ENCODE measurements around the gene TMEM94.

Gene TMEM94

GRCh38 chr17:75456039-75456416, 407 bp upstream of the TMEM94 start:
- Histone ChIP-seq H3K4me1 (peaks cover 5% of the 10 kb centered on the region), H3K36me3 (no peaks in the 10 kb centered on the region; the same call in 1 of the 2 replicates), H3K27me3 (no peaks in the 10 kb centered on the region), H3K4me3 (ENCODE audit: low read depth, low read length) (peak overlapping the region; percentile 95), H3K9me3 (no peaks in the 10 kb centered on the region)
- no peak for DNase-seq
- TF ChIP-seq, protein P1, sequence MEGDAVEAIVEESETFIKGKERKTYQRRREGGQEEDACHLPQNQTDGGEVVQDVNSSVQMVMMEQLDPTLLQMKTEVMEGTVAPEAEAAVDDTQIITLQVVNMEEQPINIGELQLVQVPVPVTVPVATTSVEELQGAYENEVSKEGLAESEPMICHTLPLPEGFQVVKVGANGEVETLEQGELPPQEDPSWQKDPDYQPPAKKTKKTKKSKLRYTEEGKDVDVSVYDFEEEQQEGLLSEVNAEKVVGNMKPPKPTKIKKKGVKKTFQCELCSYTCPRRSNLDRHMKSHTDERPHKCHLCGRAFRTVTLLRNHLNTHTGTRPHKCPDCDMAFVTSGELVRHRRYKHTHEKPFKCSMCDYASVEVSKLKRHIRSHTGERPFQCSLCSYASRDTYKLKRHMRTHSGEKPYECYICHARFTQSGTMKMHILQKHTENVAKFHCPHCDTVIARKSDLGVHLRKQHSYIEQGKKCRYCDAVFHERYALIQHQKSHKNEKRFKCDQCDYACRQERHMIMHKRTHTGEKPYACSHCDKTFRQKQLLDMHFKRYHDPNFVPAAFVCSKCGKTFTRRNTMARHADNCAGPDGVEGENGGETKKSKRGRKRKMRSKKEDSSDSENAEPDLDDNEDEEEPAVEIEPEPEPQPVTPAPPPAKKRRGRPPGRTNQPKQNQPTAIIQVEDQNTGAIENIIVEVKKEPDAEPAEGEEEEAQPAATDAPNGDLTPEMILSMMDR (IDR thresholded peaks at IDR 0.05; ENCODE audit: low read depth, low read length) = no peak

- Histone ChIP-seq H3K36me3 (no peaks in the 10 kb centered on the region; the same call in 1 of the 2 replicates), H3K4me3 (ENCODE audit: low read depth, low read length) (peak overlapping the region; percentile 95), H3K9me3 (no peaks in the 10 kb centered on the region), H3K27me3 (no peaks in the 10 kb centered on the region), H3K4me1 (peaks cover 5% of the 10 kb centered on the region)
- TF ChIP-seq, protein P1 (IDR thresholded peaks at IDR 0.05; ENCODE audit: low read depth, low read length) = no peak
- DNase-seq = peak; percentile 76
Observed at GRCh38 chr17:75457047-75457654, 716 bp downstream of the TMEM94 start.

DNA sequence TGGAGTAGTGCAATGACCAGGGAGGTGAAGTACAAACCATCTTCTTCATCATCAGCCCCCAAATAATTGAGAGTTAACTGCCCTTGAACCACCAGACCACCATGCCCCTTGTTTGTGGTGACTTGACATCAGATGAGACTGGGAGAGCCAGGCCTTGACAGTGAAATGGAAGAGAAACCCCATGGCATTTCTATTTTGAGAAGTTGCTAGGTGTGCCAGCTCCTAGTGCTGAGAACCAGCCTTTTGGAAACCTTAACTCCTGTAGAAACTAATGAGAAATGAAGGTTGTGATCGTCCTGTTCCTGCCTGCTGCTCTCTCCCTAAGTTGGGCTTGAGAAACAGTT, 2.8 kb downstream of the TMEM94 start:
- DNase-seq = no peak
- Histone ChIP-seq H3K27me3 (no peaks in the 10 kb centered on the region), H3K36me3 (no peaks in the 10 kb centered on the region; the same call in 1 of the 2 replicates), H3K9me3 (no peaks in the 10 kb centered on the region), H3K4me1 (peaks cover 8% of the 10 kb centered on the region), H3K4me3 (ENCODE audit: low read depth, low read length) (no peak overlapping the region)
- TF ChIP-seq, protein P1 (IDR thresholded peaks at IDR 0.05; ENCODE audit: low read depth, low read length) = no peak

GRCh38 chr17:75459590-75460267, 3.3 kb downstream of the TMEM94 start:
- Histone ChIP-seq H3K4me3 (ENCODE audit: low read depth, low read length) (no peak overlapping the region), H3K27me3 (no peaks in the 10 kb centered on the region), H3K4me1 (peaks cover 8% of the 10 kb centered on the region), H3K9me3 (no peaks in the 10 kb centered on the region), H3K36me3 (no peaks in the 10 kb centered on the region; the same call in 1 of the 2 replicates)
- DNase-seq = no peak
- TF ChIP-seq, protein P1 (IDR thresholded peaks at IDR 0.05; ENCODE audit: low read depth, low read length) = no peak

DNA sequence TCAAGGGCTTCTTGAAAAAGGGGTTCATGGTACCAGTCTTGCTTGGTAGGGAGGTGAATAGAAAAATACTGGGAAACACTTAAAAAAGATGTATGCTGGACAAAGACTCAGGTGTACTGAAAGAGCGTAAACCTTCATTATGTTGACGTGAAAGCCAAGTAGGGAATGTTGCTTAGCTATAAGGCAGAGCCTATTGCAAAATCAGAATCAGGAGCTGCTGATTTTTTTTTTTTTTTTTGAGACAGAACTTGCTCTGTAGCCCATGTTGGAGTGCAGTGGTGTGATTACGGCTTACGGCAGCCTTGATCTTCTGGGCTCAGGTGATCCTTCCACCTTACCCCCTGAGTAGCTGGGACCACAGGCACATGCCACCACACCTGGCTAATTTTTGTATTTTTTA, 3.9 kb downstream of the TMEM94 start:
- Histone ChIP-seq H3K4me1 (peaks cover 8% of the 10 kb centered on the region), H3K27me3 (no peaks in the 10 kb centered on the region), H3K4me3 (ENCODE audit: low read depth, low read length) (no peak overlapping the region), H3K9me3 (no peaks in the 10 kb centered on the region), H3K36me3 (no peaks in the 10 kb centered on the region; the same call in 1 of the 2 replicates)
- no peak for DNase-seq
- TF ChIP-seq, protein P1 (IDR thresholded peaks at IDR 0.05; ENCODE audit: low read depth, low read length) = no peak

- TF ChIP-seq, protein P1 (IDR thresholded peaks at IDR 0.05; ENCODE audit: low read depth, low read length) = no peak
Observed at GRCh38 chr17:75463603-75464002, 7.2 kb downstream of the TMEM94 start.

More at GRCh38 chr17:75463603-75464002, 7.2 kb downstream of the TMEM94 start:
- H3K36me3 ChIP-seq = no peaks in the 10 kb centered on the region
- H3K4me1 ChIP-seq = 0 out of 2 replicates have a peak, but pooled peaks cover 2% of the 10 kb centered on the region
- H3K4me3 ChIP-seq (ENCODE audit: low read depth, low read length) = no peak overlapping the region
- H3K27me3 ChIP-seq = no peaks in the 10 kb centered on the region
- no peaks in the 10 kb centered on the region for H3K9me3 ChIP-seq
- no peak for DNase-seq

Measured in BE2C (cell line).